GM20431 (cell line): Measurements from ENCODE around the gene HS3ST4.
"Not testable (repeated sequence)": the region's sequence is repeated elsewhere in the genome, so short reads cannot be mapped to it uniquely, and the experiment has no call there.

ENCODE experiments used
- in situ Hi-C: fragments of 300-500 bp; cut with MseI, MboI; formaldehyde crosslinking; loops from one replicate; pipeline ENCODE4 v1.15.0; 2020; ENCODE audit warnings: low sequenced_read_pairs; ENCODE audit not compliant: unreplicated experiment

HS3ST4 gene

DNA sequence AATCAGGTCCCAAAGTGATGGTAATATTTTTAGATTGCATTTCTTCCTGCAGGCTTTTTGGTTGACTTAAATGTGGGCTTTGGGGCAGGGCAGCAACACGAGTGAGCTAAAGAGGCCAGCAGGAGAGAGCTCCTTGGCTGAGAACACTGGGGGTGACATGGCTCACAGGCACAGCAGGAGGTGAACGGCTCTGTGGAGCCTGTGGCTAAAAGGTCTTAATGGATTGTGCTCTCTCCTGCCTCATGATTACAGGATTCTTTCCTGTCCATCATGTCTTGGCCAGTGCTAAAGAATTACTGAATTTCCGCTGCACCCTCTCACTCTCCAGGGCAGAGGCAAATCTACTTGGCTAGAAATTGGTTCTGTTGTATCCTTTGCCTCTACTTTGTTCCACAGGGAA is 366.6 kb downstream of the HS3ST4 start:
- in situ Hi-C loops, result no loop called here

DNA sequence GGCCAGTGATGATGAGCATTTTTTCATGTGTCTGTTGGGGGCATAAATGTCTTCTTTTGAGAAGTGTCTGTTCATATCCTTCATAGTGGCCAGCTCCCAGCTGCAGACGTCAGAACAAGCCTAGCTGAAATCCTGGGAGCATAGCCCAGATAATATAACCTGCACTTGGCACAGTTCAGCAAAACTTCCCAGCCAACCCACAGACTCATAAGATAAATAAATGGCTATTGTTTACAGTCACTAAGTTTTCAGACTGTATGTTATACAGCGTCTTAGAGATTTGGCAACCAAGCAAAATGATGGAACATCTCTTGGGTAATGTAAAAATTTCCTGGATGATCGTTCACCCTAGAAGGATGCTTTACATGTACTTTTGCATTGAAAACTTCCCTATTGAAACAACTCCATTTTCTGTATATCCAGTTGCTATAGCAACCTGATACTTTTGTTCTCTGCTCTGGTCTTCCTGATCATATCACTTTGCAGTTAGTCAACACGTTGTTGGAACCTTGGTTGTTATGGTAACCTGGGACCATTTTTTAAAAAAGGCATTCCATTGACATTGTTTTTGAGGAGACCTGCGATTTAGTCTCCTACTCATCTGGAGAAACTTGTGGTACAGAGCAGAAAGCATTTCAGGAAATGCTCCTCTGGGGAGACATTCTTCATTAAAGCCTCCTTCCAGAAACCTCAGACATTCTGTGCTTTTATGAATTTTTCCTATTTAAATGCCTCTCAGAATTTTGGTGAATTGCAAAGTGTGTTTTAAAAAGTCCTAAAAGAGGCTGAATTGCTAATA is 378.7 kb downstream of the HS3ST4 start:
- in situ Hi-C loops, result no loop called here

DNA sequence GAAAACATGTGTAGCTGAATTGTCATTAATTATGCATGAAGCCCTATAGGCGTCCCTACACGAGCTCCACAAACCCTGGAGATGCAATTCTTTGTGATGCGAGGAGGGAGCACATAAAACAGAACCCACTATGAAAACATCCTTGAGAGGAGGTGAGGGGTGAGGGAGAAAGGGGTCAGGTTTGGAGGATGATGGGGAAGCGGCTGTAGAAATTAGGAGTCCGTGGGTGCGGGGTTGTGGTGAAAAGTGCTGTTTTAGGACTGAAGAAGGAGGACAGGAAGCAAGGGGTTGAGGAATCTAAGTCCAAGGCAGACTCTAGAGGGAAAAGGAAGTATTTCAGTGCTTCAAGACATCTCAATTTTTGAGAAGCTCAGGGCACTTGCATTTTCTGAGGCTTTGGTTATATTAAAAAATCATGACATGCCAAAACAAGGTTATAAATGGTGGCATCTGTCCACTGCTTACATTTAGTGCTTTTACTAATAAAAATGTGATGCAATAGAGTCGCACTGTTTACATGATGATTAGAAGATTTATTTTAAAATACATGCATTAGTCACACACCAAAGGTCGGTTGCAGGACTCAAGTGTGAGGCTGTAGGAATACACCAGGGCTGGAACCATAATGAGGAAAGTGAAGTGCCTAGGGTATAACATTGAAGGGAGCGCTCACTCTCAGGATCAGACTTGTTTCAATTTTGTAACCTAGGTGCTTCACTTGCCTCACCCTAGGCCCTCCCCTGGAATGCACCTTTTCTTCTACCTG is 379.5 kb downstream of the HS3ST4 start:
- in situ Hi-C loops, result no loop called here

DNA sequence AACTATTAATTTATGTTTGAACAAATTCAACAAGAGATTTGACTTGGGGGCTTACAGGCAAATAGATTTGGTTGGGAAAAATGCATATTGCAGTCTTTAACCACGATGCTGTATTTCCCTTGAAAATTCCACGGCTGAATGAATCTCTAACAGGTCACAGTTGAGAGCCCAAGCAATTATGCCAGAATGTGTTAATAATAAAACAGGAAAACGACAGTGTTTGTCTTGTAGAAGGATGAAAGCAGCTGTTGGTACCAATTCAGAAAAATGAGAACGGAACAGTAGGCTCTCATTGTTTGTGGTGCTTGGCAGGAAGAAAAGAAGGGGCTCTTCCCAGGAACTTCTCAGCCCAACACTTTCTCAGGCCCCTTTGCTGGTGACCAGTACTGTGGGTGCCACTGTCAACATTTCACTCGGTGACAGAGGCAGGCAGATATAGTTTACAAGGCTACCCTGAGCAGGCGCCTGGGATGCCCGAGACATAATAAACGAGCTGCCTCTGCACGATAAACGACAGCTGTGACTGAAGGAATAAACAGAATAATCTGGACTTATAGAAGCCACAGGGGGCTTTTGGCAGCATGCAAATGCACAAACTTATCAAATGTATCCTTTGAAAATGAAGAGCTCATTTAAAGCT is 387.1 kb downstream of the HS3ST4 start:
- in situ Hi-C loops, result no loop called here

DNA sequence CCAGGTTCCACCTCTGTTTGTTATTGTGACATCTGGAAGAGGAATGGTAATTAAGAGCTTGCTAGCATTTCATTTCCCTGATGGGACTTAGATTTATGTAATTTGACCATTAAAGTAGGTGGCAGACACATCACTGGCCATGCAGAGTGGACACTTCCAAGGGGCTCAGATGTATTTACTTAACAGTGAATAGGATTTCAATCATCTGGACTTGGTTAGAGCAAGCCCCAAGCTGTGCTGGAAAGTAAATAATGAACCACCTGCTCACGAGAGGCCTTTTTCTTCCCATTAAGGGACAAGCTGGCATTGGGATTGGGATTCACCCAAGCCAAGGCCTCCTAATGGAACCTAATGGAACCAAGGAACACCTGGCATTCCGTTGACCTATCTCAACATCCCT is 395.3 kb downstream of the HS3ST4 start:
- in situ Hi-C loops, result no loop called here

DNA sequence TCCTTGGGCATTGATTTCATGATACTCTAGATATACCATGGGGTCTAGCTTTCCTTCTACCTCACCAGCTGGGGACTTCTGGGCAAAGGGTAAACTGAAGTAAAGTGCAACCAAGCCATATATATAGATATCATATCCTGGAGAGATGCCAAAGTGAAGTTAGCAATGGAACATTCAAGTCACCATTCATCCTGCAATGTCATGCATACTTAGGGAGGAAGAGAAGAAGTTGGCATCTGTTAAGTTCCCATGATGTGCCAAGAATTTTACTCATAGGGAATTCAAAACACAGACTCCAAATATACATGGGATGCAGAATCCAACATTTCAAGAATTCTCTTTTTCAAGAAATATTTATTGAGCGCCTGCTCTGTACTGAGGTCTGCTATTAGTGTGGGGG is 399.8 kb downstream of the HS3ST4 start:
- in situ Hi-C loops, result no loop called here

DNA sequence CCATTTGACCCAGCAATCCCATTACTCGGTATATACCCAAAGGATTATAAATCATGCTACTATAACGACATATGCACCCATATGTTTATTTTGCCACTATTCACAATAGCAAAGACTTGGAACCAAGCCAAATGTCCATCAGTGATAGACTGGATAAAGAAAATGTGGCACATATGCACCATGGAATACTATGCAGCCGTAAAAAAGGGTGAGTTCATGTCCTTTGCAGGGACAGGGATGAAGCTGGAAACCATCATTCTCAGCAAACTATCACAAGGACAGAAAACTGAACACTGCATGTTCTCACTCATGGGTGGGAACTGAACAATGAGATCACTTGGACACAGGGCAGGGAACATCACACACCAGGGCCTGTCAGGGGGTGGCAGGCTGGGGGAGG is 406.4 kb downstream of the HS3ST4 start:
- in situ Hi-C loops, result not testable (repeated sequence)

DNA sequence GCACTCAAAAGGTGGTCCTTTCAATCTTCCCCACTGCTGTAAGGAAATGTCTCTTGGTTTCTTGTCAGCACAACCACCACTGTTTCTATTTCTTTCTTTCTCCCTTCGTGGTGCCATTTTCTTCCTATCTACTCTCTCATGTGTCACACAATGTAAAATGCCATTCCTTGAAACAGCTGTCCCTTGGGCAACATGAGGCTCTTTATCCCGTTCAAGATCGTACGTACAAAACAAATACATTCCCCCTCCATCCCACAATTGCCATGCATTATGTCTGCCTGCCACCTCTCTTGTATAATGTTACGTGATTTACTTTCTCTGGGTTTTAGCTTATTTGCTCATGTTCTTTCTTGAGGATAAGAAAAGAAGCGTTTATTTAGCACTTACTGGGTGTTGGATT is 410.6 kb downstream of the HS3ST4 start:
- in situ Hi-C loops, result no loop called here

DNA sequence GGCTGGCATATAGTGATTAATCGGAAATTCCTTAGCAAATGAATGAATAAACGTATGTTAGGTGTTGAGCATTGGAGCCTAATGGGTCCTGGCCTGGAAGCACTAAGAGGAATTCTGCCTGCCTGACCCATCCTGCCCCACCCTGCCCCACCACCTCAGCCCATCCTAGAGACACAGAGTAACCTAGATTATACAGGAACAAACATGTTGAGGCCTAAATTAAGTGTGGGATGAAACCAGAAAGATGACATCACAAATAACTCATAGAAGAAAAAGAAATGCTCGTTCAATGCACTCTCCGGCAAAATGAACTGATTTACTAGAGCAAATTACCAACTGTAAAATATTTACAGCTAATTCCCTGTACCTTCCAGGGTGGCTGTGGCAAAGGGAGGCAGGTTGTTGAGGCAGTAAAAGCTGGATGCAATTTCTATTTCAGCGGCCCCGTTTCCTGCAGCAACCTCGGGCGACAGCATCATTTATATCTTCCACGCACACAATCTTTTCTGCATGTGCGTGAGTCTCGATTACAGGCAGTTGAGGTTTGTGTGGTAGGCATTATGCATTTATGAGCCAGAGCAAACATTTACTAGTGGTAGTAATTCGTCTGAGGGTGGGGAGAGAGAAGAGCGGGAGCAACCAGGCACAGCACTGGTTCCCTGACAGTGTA is 417.2 kb downstream of the HS3ST4 start:
- in situ Hi-C loops, result no loop called here

DNA sequence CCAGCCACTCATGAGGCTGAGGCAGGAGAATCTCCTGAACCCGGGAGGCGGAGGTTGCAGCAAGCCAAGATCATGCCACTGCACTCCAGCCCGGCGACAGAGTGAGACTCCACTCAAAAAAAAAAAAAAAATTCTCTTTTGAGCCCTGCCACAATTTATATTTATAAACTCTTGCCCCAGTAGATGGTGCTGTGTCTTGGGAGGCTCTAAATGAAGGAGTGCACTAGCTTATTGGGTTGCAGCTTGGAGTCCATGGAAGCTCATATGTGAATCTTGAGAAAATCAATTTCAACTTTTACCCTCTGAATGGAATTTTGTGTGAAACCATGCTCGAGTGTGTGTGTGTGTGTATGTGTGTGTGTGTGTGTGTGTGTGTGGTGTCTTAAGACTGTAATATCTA is 420.1 kb downstream of the HS3ST4 start:
- in situ Hi-C loops, result no loop called here

DNA sequence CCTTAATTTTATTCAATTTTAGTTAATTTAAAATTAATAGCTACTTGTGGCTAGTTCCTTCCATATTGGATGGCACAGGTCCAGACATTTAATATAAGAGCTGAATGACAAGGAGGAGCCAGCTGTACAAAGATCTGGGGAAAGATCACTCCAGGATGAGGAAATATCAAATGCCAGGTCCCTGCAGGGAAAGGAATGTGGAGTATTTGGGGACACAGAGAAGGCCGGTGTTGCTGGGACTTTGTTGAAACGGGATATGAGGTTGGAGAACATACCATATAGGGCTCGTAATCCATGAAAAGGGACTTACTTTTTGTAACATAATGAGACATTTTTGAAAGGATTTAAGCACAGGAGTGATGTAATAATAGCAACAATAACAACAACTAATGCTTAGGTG is 426.8 kb downstream of the HS3ST4 start:
- in situ Hi-C loops, result no loop called here

DNA sequence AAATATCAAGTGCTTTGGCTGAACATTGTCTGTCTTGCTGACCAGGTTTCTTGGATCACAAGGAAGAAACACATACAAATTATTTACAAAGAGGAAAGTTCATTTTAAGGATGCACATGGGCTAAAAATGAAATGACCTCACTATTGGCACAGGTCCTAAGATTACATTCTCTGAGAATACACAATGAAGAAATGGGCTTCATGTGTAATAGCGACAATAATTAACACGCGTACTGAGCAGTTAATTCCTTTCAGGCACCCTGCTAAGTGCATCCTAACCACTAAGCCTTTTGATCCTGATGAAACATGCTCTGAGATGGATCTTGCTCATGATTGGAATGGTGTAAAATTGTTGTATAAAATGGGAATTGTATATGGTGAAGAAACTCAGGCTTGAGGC is 429.0 kb downstream of the HS3ST4 start:
- in situ Hi-C loops, result no loop called here

DNA sequence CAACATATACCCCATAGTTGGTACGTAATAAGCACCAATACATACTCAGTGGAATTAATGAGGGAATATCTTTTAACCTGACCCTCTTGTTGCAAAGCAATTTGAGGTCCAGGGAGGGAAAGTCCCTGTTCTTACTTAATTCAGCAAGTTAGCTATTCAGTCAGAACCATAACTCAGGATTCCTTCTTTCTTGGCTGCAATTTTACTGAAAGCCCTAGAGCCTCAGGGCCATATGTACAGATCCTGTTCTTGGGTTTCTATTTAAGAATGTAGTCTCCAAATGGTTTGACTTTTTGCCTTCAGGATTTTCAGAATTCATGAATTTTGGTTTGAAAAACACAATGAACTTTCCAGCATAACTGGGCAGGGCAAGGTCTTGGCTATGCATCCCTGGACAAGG is 436.5 kb downstream of the HS3ST4 start:
- in situ Hi-C loops, result no loop called here

DNA sequence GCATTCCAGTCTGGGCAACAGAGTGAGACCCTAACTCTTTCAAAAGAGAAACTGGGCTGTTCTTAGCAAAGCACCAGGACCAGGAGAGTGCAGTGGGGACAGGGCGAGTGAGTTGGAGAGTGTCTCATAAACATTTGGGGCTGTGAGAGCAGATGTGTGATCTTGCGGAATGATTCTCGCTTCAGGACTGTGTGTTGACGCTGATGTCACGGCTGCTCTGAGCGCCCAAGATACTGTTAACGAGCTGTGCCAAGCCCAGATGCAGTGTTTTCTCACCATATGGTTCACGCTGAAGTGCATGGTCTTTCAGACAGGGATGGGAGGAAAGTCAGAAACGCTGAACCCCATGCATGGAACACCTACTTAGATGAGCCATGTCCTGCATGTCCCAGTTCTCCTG is 438.2 kb downstream of the HS3ST4 start:
- in situ Hi-C loops, result no loop called here

DNA sequence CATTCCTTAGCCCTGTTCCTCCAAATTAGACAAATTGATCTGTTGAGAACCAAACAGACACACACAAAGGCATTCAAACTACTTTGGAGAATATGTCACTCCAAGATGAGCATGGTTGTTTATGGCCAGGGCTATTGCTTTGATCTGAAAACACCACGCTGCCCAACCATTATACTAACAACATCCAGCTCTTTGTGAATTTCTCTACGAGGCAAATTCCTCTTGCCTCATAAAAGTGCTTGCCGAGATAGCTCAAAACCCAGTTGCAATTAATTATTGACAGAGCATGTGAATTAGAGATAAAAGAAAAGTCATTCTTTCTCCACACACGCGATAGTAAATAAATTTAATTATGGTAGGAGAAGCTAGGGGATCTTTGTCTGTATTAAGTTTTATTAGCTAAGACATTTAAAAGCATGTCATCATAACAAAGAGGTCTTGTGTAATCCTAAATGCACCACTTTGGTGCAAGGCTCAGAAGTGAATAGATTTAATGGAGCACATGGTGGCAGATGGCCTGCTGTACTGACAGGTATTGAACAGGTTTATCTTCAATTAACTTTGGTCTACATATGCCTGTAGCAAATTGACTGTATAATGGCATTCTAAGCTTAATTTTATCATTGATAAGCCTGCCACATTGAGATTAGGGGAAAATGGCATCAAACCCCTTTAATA is 441.8 kb downstream of the HS3ST4 start:
- in situ Hi-C loops, result no loop called here

DNA sequence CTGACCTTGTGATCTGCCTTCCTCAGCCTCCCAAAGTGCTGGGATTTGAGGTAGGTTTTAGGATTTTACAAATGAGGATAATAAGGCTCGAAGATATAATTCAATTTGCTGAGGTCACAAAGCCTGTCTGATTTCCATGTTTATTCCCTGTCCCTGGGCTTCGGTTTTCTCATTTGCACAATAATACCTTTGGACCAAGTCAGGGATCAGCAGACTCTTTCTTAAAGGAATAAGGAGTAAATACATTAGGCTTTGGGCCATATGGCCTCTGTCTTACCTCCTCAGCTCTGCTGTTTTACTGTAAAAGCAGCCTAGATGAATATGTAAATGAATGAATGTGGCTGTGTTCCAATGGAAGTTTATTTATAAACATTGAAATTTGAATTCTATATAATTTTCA is 442.8 kb downstream of the HS3ST4 start:
- in situ Hi-C loops, result no loop called here

DNA sequence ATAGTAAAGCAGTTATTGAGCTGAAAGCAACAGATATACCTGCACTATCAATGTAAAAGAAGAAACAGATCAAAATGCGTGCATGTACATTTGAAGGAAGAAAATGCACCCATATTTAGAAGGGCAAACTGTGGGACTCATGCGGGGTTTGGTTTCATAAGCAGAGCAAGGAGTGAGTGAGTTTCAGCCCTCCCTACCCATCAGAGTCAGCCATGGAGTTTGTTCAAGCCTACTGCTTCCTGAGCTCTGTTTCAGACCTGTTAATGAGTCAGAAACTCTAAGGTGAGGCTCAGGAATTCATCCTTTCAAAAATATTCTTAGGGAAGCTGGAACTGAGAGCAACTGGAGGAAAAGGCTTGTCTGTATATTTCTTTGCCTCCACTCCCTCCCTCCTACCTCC is 446.2 kb downstream of the HS3ST4 start:
- in situ Hi-C loops, result no loop called here

DNA sequence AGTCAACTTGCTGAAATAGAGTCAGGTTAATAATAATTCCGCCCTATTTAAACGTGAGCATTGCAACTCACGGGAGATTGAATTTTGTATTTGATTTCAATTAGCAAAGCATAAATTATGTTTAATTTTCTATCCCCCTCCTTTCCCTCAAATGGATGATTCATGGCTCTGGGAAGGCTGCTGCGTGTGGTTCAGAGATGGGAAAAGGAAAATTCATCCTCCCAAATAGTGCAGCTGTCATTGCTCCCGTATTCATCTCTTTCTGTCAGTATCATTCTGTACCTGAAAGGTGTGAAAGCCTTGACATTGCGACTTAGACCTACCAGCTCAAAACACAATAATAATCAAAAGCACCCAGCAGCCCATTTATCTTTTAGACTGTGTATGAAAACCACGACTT is 447.3 kb downstream of the HS3ST4 start:
- in situ Hi-C loops, result no loop called here

DNA sequence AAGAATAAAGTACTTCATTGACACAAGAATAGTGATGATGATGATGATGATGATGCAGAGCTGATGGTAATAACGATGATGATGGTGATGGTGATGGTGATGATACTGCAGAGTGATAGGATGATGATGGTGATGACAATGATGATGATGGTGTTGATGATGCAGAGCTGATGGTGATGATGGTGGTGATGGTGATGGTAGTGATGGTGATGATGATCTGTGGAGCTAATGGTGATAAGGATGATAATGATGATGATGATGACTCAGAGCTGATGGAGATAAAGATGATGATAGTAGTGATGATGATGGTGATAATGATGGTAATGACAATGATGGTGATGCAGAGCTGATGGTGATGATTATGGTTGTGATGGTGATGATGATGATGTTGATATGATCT is 448.1 kb downstream of the HS3ST4 start:
- in situ Hi-C loops, result no loop called here
